HepG2 (cell line): Measurements from ENCODE around the gene HES3. TPM values are rescaled to one million over a fixed set of nuclear protein-coding genes. Genes with fewer than 3 reads are reported as not detected.
A peak's percentile ranks its signal among the peaks of the same experiment; 100 is the strongest.

Experiments
- BORCS8-MEF2B ChIP-seq: sonication (generic); formaldehyde crosslinking; IDR thresholded peaks from 2 replicates; pipeline ENCODE4 v1.8.0; 2022; ENCODE audit warnings: mild to moderate bottlenecking, missing genetic modification reagents
- CHCHD3 ChIP-seq: sonication (generic); formaldehyde crosslinking; IDR thresholded peaks from 2 replicates; pipeline ENCODE4 v1.8.0; 2022; ENCODE audit warnings: mild to moderate bottlenecking, missing genetic modification reagents, moderate library complexity
- DMTF1 ChIP-seq: sonication (generic); formaldehyde crosslinking; IDR thresholded peaks from 2 replicates; pipeline ENCODE4 v1.4.0; 2020; ENCODE audit warnings: mild to moderate bottlenecking, missing genetic modification reagents
- DPF2 ChIP-seq: sonication (generic); formaldehyde crosslinking; IDR thresholded peaks from 2 replicates; pipeline ENCODE4 v1.4.0; 2020; ENCODE audit warnings: mild to moderate bottlenecking, low read depth, missing genetic modification reagents, borderline replicate concordance
- EZH2 ChIP-seq: conservative IDR thresholded peaks from 2 replicates; pipeline ENCODE4 v1.6.1; 2012; ENCODE audit warnings: mild to moderate bottlenecking, low read depth, low read length, moderate library complexity
- HCFC1 ChIP-seq: fragments of 150-350 bp; IDR thresholded peaks from 2 replicates; pipeline ENCODE4 v1.6.1; 2014; ENCODE audit warnings: low read depth, low read length
- LBX2 ChIP-seq: sonication (generic); formaldehyde crosslinking; IDR thresholded peaks from 2 replicates; pipeline ENCODE4 v1.5.0; 2020; ENCODE audit warnings: missing genetic modification reagents, mild to moderate bottlenecking, borderline replicate concordance
- MEIS1 ChIP-seq: sonication (generic); formaldehyde crosslinking; IDR thresholded peaks from 2 replicates; pipeline ENCODE4 v1.9.0; 2021; ENCODE audit warnings: mild to moderate bottlenecking, missing genetic modification reagents, moderate library complexity, borderline replicate concordance
- NFE2 ChIP-seq: sonication (generic); formaldehyde crosslinking; IDR thresholded peaks from 2 replicates; pipeline ENCODE4 v1.4.0; 2020; ENCODE audit warnings: missing genetic modification reagents
- PRPF4 ChIP-seq: fragments of 200-400 bp; formaldehyde crosslinking; IDR thresholded peaks from 2 replicates; pipeline ENCODE4 v1.6.1; 2016; ENCODE audit warnings: low read length, low read depth; ENCODE audit not compliant: poor library complexity, severe bottlenecking
- SMAD1 ChIP-seq: sonication (generic); formaldehyde crosslinking; IDR thresholded peaks from 2 replicates; pipeline ENCODE4 v1.4.0; 2020; ENCODE audit warnings: missing genetic modification reagents, low read depth, mild to moderate bottlenecking, borderline replicate concordance
- TBL1XR1 ChIP-seq: fragments of 150-350 bp; IDR thresholded peaks from 2 replicates; pipeline ENCODE4 v1.6.1; 2014; ENCODE audit warnings: borderline replicate concordance, low read length; ENCODE audit not compliant: partially characterized antibody
- U2AF2 ChIP-seq: fragments of 200-400 bp; formaldehyde crosslinking; IDR thresholded peaks from 2 replicates; pipeline ENCODE4 v1.6.1; 2017; ENCODE audit warnings: low read depth, mild to moderate bottlenecking, low read length
- WIZ ChIP-seq: sonication (generic); formaldehyde crosslinking; IDR thresholded peaks from 2 replicates; pipeline ENCODE4 v1.5.1; 2020; ENCODE audit warnings: mild to moderate bottlenecking, missing genetic modification reagents
- ZFP91 ChIP-seq: sonication (generic); formaldehyde crosslinking; IDR thresholded peaks from 2 replicates; pipeline ENCODE4 v1.9.0; 2022; ENCODE audit warnings: missing genetic modification reagents, mild to moderate bottlenecking, borderline replicate concordance
- ZNF12 ChIP-seq: sonication (generic); formaldehyde crosslinking; IDR thresholded peaks from 2 replicates; pipeline ENCODE4 v1.5.0; 2020; ENCODE audit warnings: missing genetic modification reagents
- ZNF256 ChIP-seq: sonication (generic); formaldehyde crosslinking; conservative IDR thresholded peaks from 2 replicates; pipeline ENCODE4 v1.4.0; 2020; ENCODE audit warnings: missing genetic modification reagents
- ZNF274 ChIP-seq: sonication (generic); formaldehyde crosslinking; IDR thresholded peaks from 2 replicates; pipeline ENCODE4 v1.5.1; 2020; ENCODE audit warnings: mild to moderate bottlenecking, missing genetic modification reagents
- ZNF317 ChIP-seq: sonication (generic); formaldehyde crosslinking; IDR thresholded peaks from 2 replicates; pipeline ENCODE4 v1.5.0; 2020; ENCODE audit warnings: mild to moderate bottlenecking, missing genetic modification reagents
- ZNF569 ChIP-seq: sonication (generic); formaldehyde crosslinking; IDR thresholded peaks from 2 replicates; pipeline ENCODE4 v1.5.0; 2020; ENCODE audit warnings: mild to moderate bottlenecking, missing genetic modification reagents, moderate library complexity, borderline replicate concordance
- ZNF614 ChIP-seq: IDR thresholded peaks from 2 replicates; pipeline ENCODE4 v1.6.1; 2018; ENCODE audit warnings: missing biosample characterization, missing genetic modification reagents, inconsistent platforms, borderline replicate concordance
- ZNF841 ChIP-seq: sonication (generic); formaldehyde crosslinking; IDR thresholded peaks from 2 replicates; pipeline ENCODE4 v1.8.1; 2023; ENCODE audit warnings: missing genetic modification reagents, borderline replicate concordance
- ZZZ3 ChIP-seq: sonication (generic); formaldehyde crosslinking; IDR thresholded peaks from 2 replicates; pipeline ENCODE4 v1.4.0; 2020; ENCODE audit warnings: missing genetic modification reagents, mild to moderate bottlenecking, borderline replicate concordance
- polyA plus RNA-seq, 8 experiments: library from polyadenylated mRNA; depleted of rRNA in 3 of 8; stranded (reverse) in 7 of 8; unstranded in 1 of 8; fragments of >200 nt; fragmentation: Illumina TruSeq in 4 of 8; extraction: Trizol in 4 of 8; gene quantifications; 2 replicates each; pipeline versions ENCODE4 v1.2.1 to v1.2.3, GENCODE V29; 2011 to 2016; ENCODE audit warnings: low read depth in 4 of 8, missing spikeins in 1 of 8, mixed read lengths in 1 of 8; ENCODE audit not compliant: insufficient read depth in 1 of 8
- total RNA-seq, 5 experiments: library from RNA; depleted of rRNA; stranded (reverse); fragments of >200 nt; fragmentation: Illumina TruSeq; extraction: Trizol; gene quantifications; 2 replicates each; pipeline ENCODE4 v1.2.3, GENCODE V29; 2016; ENCODE audit warnings: low read depth in 1 of 5
- TF ChIP-seq, protein P1 (sequence below): sonication (generic); formaldehyde crosslinking; IDR thresholded peaks from 2 replicates; pipeline ENCODE4 v1.4.0; 2020; ENCODE audit warnings: mild to moderate bottlenecking, missing genetic modification reagents

The HES3 gene
- total and polyA plus RNA-seq, 2 of the 13 experiments (the other 11 are each of a cell fraction or from before 2014, with no cell fraction given), result not detected

DNA sequence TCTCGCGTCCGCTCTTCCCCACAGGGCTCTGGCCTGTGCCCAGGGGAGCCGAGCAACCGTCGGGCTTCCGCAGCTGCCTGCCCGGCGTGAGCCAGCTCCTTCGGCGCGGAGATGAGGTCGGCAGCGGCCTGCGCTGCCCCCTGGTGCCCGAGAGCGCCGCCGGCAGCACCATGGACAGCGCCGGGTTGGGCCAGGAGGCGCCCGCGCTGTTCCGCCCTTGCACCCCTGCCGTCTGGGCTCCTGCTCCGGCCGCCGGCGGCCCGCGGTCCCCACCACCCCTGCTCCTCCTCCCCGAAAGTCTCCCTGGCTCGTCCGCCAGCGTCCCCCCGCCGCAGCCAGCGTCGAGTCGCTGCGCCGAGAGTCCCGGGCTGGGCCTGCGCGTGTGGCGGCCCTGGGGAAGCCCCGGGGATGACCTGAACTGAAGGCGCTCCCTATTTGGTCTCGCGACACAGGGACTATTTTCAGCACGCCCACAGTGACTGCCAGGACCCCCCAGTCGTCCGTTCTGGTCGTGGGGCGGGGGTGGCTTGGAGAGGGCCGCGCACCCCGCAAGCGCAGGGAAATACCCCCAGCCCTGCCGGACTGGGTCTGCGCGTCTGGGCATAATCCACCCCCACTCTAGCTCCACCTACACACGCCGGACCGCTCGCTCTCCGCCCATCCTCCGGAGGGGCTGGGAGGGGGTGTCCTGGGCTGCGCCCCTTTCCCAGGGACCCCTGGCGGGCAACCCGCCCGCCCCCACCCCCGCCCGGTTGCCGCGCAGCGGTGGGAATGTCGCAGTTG lies 1.3 kb downstream of the HES3 start (continued):
- TF ChIP-seq ZNF841 (CRISPR knock-in tag), result peak; percentile 97
- TF ChIP-seq, protein P1, sequence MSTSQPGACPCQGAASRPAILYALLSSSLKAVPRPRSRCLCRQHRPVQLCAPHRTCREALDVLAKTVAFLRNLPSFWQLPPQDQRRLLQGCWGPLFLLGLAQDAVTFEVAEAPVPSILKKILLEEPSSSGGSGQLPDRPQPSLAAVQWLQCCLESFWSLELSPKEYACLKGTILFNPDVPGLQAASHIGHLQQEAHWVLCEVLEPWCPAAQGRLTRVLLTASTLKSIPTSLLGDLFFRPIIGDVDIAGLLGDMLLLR, result peak; percentile 99
- peak; percentile 92 for TF ChIP-seq MEIS1 (CRISPR knock-in tag)
- no peak for TF ChIP-seq EZH2
- TF ChIP-seq DMTF1, result peak; percentile 71; the same call in 1 of the 2 replicates
- peak; percentile 99 for TF ChIP-seq CHCHD3 (CRISPR knock-in tag)
- no peak for TF ChIP-seq HCFC1
- peak; percentile 99 for TF ChIP-seq ZNF256 (CRISPR knock-in tag)
- peak; percentile 51; the same call in 1 of the 2 replicates for TF ChIP-seq NFE2 (CRISPR knock-in tag)
- peak; percentile 90 for TF ChIP-seq ZNF12 (CRISPR knock-in tag)
- TF ChIP-seq U2AF2, result no peak
- no peak for TF ChIP-seq TBL1XR1
- peak; percentile 86 for TF ChIP-seq ZFP91 (CRISPR knock-in tag)
- TF ChIP-seq SMAD1 (CRISPR knock-in tag), result no peak
- peak; percentile 91 for TF ChIP-seq ZZZ3 (CRISPR knock-in tag)
- TF ChIP-seq ZNF317 (CRISPR knock-in tag), result peak; percentile 83; the same call in 1 of the 2 replicates
- TF ChIP-seq ZNF614 (CRISPR knock-in tag), result peak; percentile 94; the same call in 1 of the 2 replicates
- TF ChIP-seq BORCS8-MEF2B, result peak; percentile 99
- TF ChIP-seq ZNF274 (CRISPR knock-in tag), result peak; percentile 98
- no peak for TF ChIP-seq ZNF569 (CRISPR knock-in tag)
- TF ChIP-seq PRPF4, result no peak
- TF ChIP-seq LBX2 (CRISPR knock-in tag), result peak; percentile 99
- TF ChIP-seq WIZ (CRISPR knock-in tag), result peak; percentile 99
- TF ChIP-seq DPF2 (CRISPR knock-in tag), result no peak
